ENCODE measurements around the gene CRHBP. TPM values are rescaled to one million over a fixed set of nuclear protein-coding genes. Genes with fewer than 3 reads are reported as not detected.
"Not testable (repeated sequence)": the region's sequence is repeated elsewhere in the genome, so short reads cannot be mapped to it uniquely, and the experiment has no call there.

CRHBP gene
- total RNA-seq, 4 donors from 2014 or later, result 1.3 to 8.1 (median 7.0) TPM; not detected in 1

DNA sequence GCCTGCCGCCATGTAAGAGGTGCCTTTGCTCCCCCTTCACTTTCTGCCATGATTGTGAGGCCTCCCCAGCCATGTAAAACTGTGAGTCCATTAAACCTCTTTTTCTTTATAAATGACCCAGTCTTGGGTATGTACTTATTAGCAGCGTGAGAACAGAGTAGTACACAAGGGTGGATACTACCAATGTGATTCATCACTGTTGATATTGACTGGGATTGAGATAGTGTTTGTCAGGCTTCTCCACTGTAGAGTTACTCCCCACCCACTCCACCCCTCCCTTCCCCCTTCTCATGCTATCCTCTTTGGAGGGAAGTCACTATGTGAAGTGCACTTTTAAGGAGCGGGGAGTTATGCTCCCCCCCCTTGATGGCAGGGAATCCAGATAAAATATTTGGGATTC, 11.4 kb upstream of the CRHBP start:
- intact Hi-C loops (cut with DNase I; ENCODE audit: low total_unique reads), result no loop called here
- no peaks in the 10 kb centered on the region for H3K27me3 ChIP-seq
- H3K4me3 ChIP-seq, result no peak overlapping the region
- no peak for TF ChIP-seq POLR2A (IDR thresholded peaks at IDR 0.05)
- TF ChIP-seq, protein P1, sequence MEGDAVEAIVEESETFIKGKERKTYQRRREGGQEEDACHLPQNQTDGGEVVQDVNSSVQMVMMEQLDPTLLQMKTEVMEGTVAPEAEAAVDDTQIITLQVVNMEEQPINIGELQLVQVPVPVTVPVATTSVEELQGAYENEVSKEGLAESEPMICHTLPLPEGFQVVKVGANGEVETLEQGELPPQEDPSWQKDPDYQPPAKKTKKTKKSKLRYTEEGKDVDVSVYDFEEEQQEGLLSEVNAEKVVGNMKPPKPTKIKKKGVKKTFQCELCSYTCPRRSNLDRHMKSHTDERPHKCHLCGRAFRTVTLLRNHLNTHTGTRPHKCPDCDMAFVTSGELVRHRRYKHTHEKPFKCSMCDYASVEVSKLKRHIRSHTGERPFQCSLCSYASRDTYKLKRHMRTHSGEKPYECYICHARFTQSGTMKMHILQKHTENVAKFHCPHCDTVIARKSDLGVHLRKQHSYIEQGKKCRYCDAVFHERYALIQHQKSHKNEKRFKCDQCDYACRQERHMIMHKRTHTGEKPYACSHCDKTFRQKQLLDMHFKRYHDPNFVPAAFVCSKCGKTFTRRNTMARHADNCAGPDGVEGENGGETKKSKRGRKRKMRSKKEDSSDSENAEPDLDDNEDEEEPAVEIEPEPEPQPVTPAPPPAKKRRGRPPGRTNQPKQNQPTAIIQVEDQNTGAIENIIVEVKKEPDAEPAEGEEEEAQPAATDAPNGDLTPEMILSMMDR (IDR thresholded peaks at IDR 0.05), result no peak
- no peaks in the 10 kb centered on the region for H3K4me1 ChIP-seq
- H3K36me3 ChIP-seq, result no peaks in the 10 kb centered on the region
- no peak overlapping the region for H3K27ac ChIP-seq
- no peaks in the 10 kb centered on the region for H3K9me3 ChIP-seq
- DNase-seq, result no peak

- Histone ChIP-seq H3K9me3 (no peaks in the 10 kb centered on the region), H3K27ac (no peak overlapping the region), H3K36me3 (no peaks in the 10 kb centered on the region), H3K27me3 (no peaks in the 10 kb centered on the region), H3K4me3 (no peak overlapping the region), H3K4me1 (no peaks in the 10 kb centered on the region)
- DNase-seq, result no peak
- intact Hi-C loops (cut with DNase I; ENCODE audit: low total_unique reads), result no loop called here
- TF ChIP-seq, protein P1 (IDR thresholded peaks at IDR 0.05), result no peak
- TF ChIP-seq POLR2A (IDR thresholded peaks at IDR 0.05), result no peak
These were observed 10.3 kb upstream of the CRHBP start for GRCh38 chr5:76942581-76942980.

GRCh38 chr5:76943006-76943405, 9.8 kb upstream of the CRHBP start:
- DNase-seq, result no peak
- Histone ChIP-seq H3K9me3 (no peaks in the 10 kb centered on the region), H3K4me1 (no peaks in the 10 kb centered on the region), H3K27me3 (no peaks in the 10 kb centered on the region), H3K4me3 (no peak overlapping the region), H3K36me3 (no peaks in the 10 kb centered on the region), H3K27ac (no peak overlapping the region)
- TF ChIP-seq, protein P1 (IDR thresholded peaks at IDR 0.05), result no peak
- intact Hi-C loops (cut with DNase I; ENCODE audit: low total_unique reads), result no loop called here

DNA sequence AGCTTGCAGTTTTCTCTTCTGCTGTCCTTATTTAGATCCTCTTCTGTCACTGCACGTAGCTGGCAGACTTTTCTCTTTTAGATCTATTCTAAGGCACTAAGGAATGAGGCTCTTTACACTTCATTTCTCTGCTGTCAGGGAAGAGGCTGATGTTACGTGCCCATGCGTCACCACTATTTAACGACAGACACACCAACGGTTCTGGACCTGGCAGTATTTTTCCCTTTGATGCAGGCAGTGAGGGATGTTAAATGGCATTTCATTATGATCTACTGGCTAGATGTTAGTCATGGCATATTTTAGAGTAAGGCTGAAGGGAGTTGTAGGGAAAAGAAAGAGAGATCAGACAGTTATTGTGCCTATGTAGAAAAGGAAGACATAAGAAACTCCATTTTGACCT, 8.2 kb upstream of the CRHBP start:
- intact Hi-C loops (cut with DNase I; ENCODE audit: low total_unique reads), result no loop called here
- Histone ChIP-seq H3K27ac (no peak overlapping the region), H3K4me3 (no peak overlapping the region), H3K4me1 (no peaks in the 10 kb centered on the region), H3K27me3 (no peaks in the 10 kb centered on the region), H3K36me3 (no peaks in the 10 kb centered on the region), H3K9me3 (no peaks in the 10 kb centered on the region)
- TF ChIP-seq, protein P1 (IDR thresholded peaks at IDR 0.05), result no peak
- no peak for TF ChIP-seq POLR2A (IDR thresholded peaks at IDR 0.05)
- DNase-seq, result no peak

DNA sequence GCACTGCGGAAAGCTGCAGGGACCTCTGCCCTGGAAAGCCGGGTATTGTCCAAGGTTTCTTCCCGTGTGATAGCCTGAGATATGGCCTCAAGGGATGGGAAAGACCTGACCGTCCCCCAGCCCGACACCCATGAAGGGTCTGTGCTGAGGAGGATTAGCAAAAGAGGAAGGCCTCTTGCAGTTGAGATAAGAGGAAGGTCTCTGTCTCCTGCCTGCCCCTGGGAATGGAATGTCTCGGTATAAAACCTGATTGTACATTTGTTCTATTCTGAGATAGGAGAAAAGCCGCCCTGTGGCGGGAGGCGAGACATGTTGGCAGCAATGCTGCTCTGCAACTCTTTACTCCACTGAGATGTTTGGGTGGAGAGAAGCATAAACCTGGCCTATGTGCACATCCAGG, 7.6 kb upstream of the CRHBP start:
- H3K9me3 ChIP-seq; H3K27ac ChIP-seq; H3K4me3 ChIP-seq; H3K4me1 ChIP-seq; H3K36me3 ChIP-seq; DNase-seq; intact Hi-C loops (cut with DNase I; ENCODE audit: low total_unique reads); H3K27me3 ChIP-seq: not testable (repeated sequence)

- H3K27me3 ChIP-seq, result no peaks in the 10 kb centered on the region
- H3K27ac ChIP-seq, result no peak overlapping the region
- H3K36me3 ChIP-seq, result no peaks in the 10 kb centered on the region
- intact Hi-C loops (cut with DNase I; ENCODE audit: low total_unique reads), result no loop called here
- no peaks in the 10 kb centered on the region for H3K4me1 ChIP-seq
- H3K4me3 ChIP-seq, result no peak overlapping the region
- no peak for DNase-seq
- no peaks in the 10 kb centered on the region for H3K9me3 ChIP-seq
- TF ChIP-seq POLR2A (IDR thresholded peaks at IDR 0.05), result no peak
- TF ChIP-seq, protein P1 (IDR thresholded peaks at IDR 0.05), result no peak
These were observed 6.8 kb upstream of the CRHBP start for GRCh38 chr5:76946090-76946489.

Data from uterus (tissue), 4 donors.